Ovary (tissue), 9 donors: ENCODE data around the gene BCAS1. TPM values are rescaled to one million over a fixed set of nuclear protein-coding genes. Genes with fewer than 3 reads are reported as not detected.

Experiments
- DNase-seq, 5 donors: peaks; one replicate each; pipeline ENCODE4 v3.0.0-alpha.2; 2019 to 2020
- H3K27ac ChIP-seq, 2 donors: fragments of 200-600 bp; one replicate each; pipeline versions ENCODE4 v1.5.1 to v1.8.0; 2019 to 2022
- H3K27me3 ChIP-seq: fragments of 200-600 bp; one replicate; pipeline ENCODE4 v1.8.0; 2022
- H3K36me3 ChIP-seq: fragments of 200-600 bp; sonication (generic); one replicate; pipeline ENCODE4 v1.5.1; 2019
- H3K4me1 ChIP-seq: one replicate; pipeline ENCODE4 v1.8.1; 2013; ENCODE audit warnings: mild to moderate bottlenecking, moderate library complexity; ENCODE audit not compliant: insufficient read depth
- H3K4me3 ChIP-seq: fragments of 200-600 bp; sonication (generic); one replicate; pipeline ENCODE4 v1.5.1; 2017
- H3K9me3 ChIP-seq, 2 donors: fragments of 200-600 bp in 1 of 2; sonication (generic) in 1 of 2; one replicate each; pipeline versions ENCODE4 v1.5.1 to v1.8.1; 2013 to 2019; ENCODE audit warnings: mild to moderate bottlenecking in 1 of 2, moderate library complexity in 1 of 2
- CTCF ChIP-seq, 3 donors: fragments of 450-650 bp in 2 of 3; fragments of 200-600 bp in 1 of 3; IDR thresholded peaks; one replicate each; pipeline versions ENCODE4 v1.5.1 to v1.8.0; 2016 to 2022; ENCODE audit warnings: antibody characterized with exemption in 3 of 3, mild to moderate bottlenecking in 1 of 3
- EP300 ChIP-seq: sonication (generic); formaldehyde crosslinking; IDR thresholded peaks from one replicate; pipeline ENCODE4 v1.6.1; 2017; ENCODE audit warnings: antibody characterized with exemption
- POLR2A ChIP-seq: fragments of 450-650 bp; IDR thresholded peaks from one replicate; pipeline ENCODE4 v1.6.1; 2017; ENCODE audit warnings: antibody characterized with exemption, mild to moderate bottlenecking, moderate library complexity
- WGBS, 3 donors: extraction: QIAGEN DNeasy Blood & Tissue Kit in 1 of 3; methylation state at CpG; one replicate each; pipeline versions ENCODE4 v1.1.5 to v1.1.7; 2013 to 2017; 5-methylcytosine and 5-hydroxymethylcytosine counted together
- intact Hi-C, 4 donors: fragments of 100-400 bp; cut with DNase I; formaldehyde crosslinking; loops; one replicate each; pipeline versions ENCODE4 v1.11.0 to v1.15.1; 2022 to 2023
- polyA plus RNA-seq, 2 donors: library from polyadenylated mRNA; stranded (reverse); fragments of 200-250 nt in 1 of 2; fragments of 350-450 nt in 1 of 2; fragmentation: Illumina TruSeq in 1 of 2; extraction: RNeasy Lipid Tissue Mini Kit (QIAGEN cat#74804) in 1 of 2; gene quantifications; one replicate each; pipeline ENCODE4 v1.2.3, GENCODE V29; 2013 to 2014
- total RNA-seq, 7 donors: library from RNA; depleted of rRNA in 2 of 7; stranded (reverse); fragments of >200 nt in 2 of 7; fragmentation: NEBNext Ultra II Directional in 3 of 7; extraction: Animal tissue kit (Norgen Biotek cat#: 25700) in 3 of 7; gene quantifications; one replicate each; pipeline versions ENCODE4 v1.1.0 to v1.2.4, GENCODE V29; 2016 to 2023
- donor health status: DM: no; HTN: no; CAD: no; lungs with moderate emphysema.
- donor health status: DM: no; HTN: no; CAD: no.
- donor health status: Bipolar disorder and iron deficiency.
- donor health status: DM: yes; HTN: yes; CAD: no.
- donor health status: DM: no; HTN: no; CAD: no.
- donor health status: DM: yes; HTN: yes; CAD: no.

The BCAS1 gene
- total and polyA plus RNA-seq, 9 donors, result 0.13 to 0.92 (median 0.51) TPM; not detected in 2

DNA sequence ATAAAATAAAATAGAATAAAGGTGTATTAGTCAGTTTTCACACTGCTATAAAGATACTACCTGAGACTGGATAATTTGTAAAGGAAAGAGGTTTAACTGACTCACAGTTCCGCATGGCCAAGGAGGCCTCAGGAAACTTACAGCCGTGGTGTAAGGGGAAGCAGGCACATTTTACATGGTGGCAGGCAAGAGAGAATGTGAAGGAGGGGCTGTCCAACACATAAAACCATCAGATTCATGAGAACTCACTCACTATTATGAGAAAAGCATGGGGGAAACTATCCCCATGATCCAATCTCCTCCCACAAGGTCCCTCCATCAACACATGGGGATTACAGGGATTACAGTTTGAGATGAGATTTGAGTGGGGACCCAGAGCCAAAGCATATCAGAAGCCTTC is 41.1 kb upstream of the BCAS1 start:
- H3K9me3 ChIP-seq, result peaks cover 0 to 3% of the 10 kb centered on the region in 2 donors
- intact Hi-C loops, result no loop called here
- H3K4me3 ChIP-seq, result no peak overlapping the region
- no peaks in the 10 kb centered on the region for H3K27me3 ChIP-seq
- no peaks in the 10 kb centered on the region for H3K36me3 ChIP-seq
- TF ChIP-seq CTCF (IDR thresholded peaks at IDR 0.05) (no peak), EP300 (no peak), POLR2A (no peak)
- 87% methylated on average over 2 of the region's 2 CpGs for WGBS, 3 donors
- H3K4me1 ChIP-seq, result no peaks in the 10 kb centered on the region
- H3K27ac ChIP-seq, result no peak overlapping the region
- no peak for DNase-seq

- DNase-seq, result no peak
- Histone ChIP-seq H3K36me3 (no peaks in the 10 kb centered on the region), H3K4me3 (no peak overlapping the region), H3K9me3 (peaks cover 0 to 3% of the 10 kb centered on the region in 2 donors), H3K27ac (no peak overlapping the region), H3K27me3 (no peaks in the 10 kb centered on the region), H3K4me1 (no peaks in the 10 kb centered on the region)
- TF ChIP-seq POLR2A (no peak), CTCF (IDR thresholded peaks at IDR 0.05) (no peak), EP300 (no peak)
- intact Hi-C loops, result no loop called here
- 64 to 74% (median 72%) methylated on average over 3 of the region's 3 CpGs for WGBS, 3 donors
These were observed 40.1 kb upstream of the BCAS1 start for GRCh38 chr20:54110457-54110856.

- no peaks in the 10 kb centered on the region for H3K36me3 ChIP-seq
- TF ChIP-seq EP300 (no peak), POLR2A (no peak), CTCF (IDR thresholded peaks at IDR 0.05) (no peak)
- DNase-seq, result no peak
- peaks cover 0 to 3% of the 10 kb centered on the region in 2 donors for H3K9me3 ChIP-seq
- H3K27ac ChIP-seq, result no peak overlapping the region
- H3K4me1 ChIP-seq, result no peaks in the 10 kb centered on the region
- H3K4me3 ChIP-seq, result no peak overlapping the region
- no peaks in the 10 kb centered on the region for H3K27me3 ChIP-seq
- intact Hi-C loops, result no loop called here
These were observed 39.6 kb upstream of the BCAS1 start for GRCh38 chr20:54110041-54110440.

DNA sequence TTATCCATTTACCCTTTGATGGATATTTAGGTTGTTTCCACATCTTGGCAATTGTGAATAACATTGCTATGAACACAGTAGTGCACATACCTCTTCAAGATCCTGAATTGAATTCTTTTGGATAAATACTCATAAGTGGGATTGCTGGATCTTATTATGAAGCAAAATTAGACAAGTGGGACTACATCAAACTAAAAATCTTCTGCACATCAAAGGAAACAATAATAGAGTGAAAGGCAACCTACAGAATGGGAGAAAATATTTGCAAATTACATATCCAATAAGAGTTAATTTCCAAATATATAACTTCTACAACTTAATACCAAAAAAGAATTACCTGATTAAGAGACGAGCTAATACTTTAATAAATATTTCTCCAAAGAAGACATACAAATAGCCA is 38.4 kb upstream of the BCAS1 start:
- WGBS, 3 donors, result 79 to 83% (median 80%) methylated on average over 1 of the region's 1 CpG

More for the DNA sequence above, 38.4 kb upstream of the BCAS1 start:
- H3K36me3 ChIP-seq, result no peaks in the 10 kb centered on the region
- H3K27me3 ChIP-seq, result no peaks in the 10 kb centered on the region
- TF ChIP-seq POLR2A (no peak), CTCF (IDR thresholded peaks at IDR 0.05) (no peak), EP300 (no peak)
- H3K9me3 ChIP-seq, result peaks cover 0 to 3% of the 10 kb centered on the region in 2 donors
- H3K27ac ChIP-seq, result no peak overlapping the region
- intact Hi-C loops, result no loop called here
- H3K4me1 ChIP-seq, result no peaks in the 10 kb centered on the region
- H3K4me3 ChIP-seq, result no peak overlapping the region
- DNase-seq, result no peak
